Muscle layer of duodenum (tissue), 2 donors: ENCODE measurements around the gene MUC22.
"Not testable (repeated sequence)": the region's sequence is repeated elsewhere in the genome, so short reads cannot be mapped to it uniquely, and the experiment has no call there.

ENCODE experiments used
- H3K27ac ChIP-seq: one replicate; pipeline ENCODE4 v1.7.0; 2013; ENCODE audit warnings: mild to moderate bottlenecking, low read length
- H3K27me3 ChIP-seq: one replicate; pipeline ENCODE4 v1.7.0; 2013; ENCODE audit warnings: low read depth, mild to moderate bottlenecking, control low read depth, low read length
- H3K36me3 ChIP-seq, 2 donors: one replicate each; pipeline ENCODE4 v1.7.0; 2013; ENCODE audit warnings: low read length in 2 of 2, control low read depth in 1 of 2, mild to moderate bottlenecking in 1 of 2; ENCODE audit not compliant: insufficient read depth in 2 of 2, control insufficient read depth in 1 of 2
- H3K4me1 ChIP-seq, 2 donors: one replicate each; pipeline ENCODE4 v1.7.0; 2013; ENCODE audit warnings: low read length in 2 of 2, mild to moderate bottlenecking in 2 of 2, control low read depth in 1 of 2, moderate library complexity in 1 of 2; ENCODE audit not compliant: insufficient read depth in 2 of 2, control insufficient read depth in 1 of 2
- H3K4me3 ChIP-seq, 2 donors: one replicate each; pipeline ENCODE4 v1.7.0; 2013; ENCODE audit warnings: low read length in 2 of 2, low read depth in 1 of 2, mild to moderate bottlenecking in 1 of 2
- H3K9me3 ChIP-seq, 2 donors: one replicate each; pipeline ENCODE4 v1.7.0; 2013; ENCODE audit warnings: low read length in 2 of 2, control low read depth in 1 of 2, mild to moderate bottlenecking in 1 of 2; ENCODE audit not compliant: control insufficient read depth in 1 of 2
- donor health status: healthy.

MUC22 gene

DNA sequence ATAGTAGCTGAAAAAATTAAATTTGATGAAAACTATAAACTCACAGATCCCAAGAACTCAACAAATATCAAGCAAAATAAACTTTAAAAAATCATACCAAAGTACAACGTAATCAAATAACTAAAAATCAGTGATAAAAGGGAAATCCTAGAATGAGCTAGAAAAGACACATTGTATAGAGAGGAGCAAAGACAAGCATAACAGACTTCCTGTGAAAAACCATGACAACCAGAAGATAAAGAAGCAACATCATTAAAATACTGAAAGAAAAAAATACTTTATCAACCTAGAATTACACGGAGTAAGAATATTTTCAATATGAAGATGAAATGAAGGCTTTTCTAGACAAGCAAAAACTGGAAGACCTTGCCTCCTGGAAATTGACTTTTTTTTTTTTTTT lies 9.8 kb downstream of the MUC22 start:
- Histone ChIP-seq H3K36me3 (no peaks in the 10 kb centered on the region), H3K4me3 (no peak overlapping the region), H3K27me3 (no peaks in the 10 kb centered on the region), H3K9me3 (peaks cover under 1% of the 10 kb centered on the region in 2 donors), H3K27ac (no peak overlapping the region), H3K4me1 (no peaks in the 10 kb centered on the region)

DNA sequence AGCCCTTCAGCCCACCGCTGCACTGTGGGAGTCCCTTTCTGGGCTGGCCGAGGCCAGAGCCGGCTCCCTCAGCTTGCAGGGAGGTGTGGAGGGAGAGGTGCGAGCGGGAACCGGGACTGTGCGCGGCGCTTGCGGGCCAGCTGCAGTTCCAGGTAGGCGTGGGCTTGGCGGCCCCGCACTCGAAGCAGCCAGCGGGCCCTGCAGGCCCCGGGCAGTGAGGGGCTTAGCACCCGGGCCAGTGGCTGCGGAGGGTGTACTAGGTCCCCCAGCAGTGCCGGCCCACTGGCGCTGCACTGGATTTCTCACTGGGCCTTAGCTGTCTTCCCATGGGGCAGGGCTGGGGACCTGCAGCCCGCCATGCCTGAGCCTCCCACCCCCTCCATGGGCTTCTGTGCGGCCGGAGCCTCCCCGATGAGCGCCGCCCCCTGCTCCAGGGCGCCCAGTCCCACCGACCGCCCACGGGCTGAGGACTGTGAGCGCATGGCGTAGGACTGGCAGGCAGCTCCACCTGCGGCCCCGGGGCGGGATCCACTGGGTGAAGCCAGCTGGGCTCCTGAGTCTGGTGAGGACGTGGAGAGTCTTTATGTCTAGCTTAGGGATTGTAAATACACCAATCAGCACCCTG lies 10.5 kb downstream of the MUC22 start:
- not testable (repeated sequence) for H3K27me3 ChIP-seq, H3K27ac ChIP-seq, H3K9me3 ChIP-seq, H3K4me1 ChIP-seq, H3K36me3 ChIP-seq, H3K4me3 ChIP-seq

- H3K27ac ChIP-seq, H3K9me3 ChIP-seq, H3K36me3 ChIP-seq, H3K4me1 ChIP-seq, H3K4me3 ChIP-seq, H3K27me3 ChIP-seq: not testable (repeated sequence)
These were observed 11.6 kb downstream of the MUC22 start for GRCh38 chr6:31021705-31022531.

DNA sequence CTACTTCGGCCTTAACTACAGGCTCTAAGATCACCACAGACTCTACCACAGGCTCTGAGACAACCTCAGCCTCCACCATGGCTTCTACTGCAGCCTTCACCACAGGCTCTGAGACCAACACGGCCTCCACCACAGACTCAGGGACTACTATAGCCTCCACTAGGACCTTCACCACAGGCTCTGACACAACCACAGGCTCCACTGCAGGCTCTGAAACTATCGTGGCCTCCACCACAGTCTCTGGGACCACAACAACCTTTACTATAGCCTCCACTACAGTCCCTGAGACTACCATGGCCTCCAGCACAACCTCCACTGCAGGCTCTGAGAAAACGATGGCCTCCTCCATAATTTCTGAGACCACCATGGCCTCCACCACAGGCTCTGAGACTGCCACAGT lies 15.3 kb downstream of the MUC22 start:
- Histone ChIP-seq H3K4me1 (no peaks in the 10 kb centered on the region), H3K27ac (no peak overlapping the region), H3K27me3 (no peaks in the 10 kb centered on the region), H3K4me3 (no peak overlapping the region), H3K9me3 (no peaks in the 10 kb centered on the region), H3K36me3 (no peaks in the 10 kb centered on the region)

DNA sequence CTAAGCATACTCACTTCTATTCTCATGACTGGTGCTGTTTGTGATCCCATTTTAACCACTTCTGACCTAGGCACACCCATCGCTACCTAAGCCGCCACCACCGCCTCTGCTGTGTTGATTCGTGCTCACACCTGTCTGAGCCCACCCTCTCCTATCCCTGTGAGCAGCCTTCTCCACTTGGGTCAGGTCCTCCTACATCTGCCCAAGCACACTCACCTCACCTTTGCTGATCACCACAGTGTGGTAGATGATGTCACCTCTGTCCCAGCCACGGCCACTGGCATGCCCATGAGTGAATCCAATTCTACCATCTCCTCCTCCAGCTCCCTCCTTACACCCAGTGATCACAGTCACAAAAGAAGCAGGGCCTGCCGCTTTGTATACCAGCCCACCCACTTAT lies 20.8 kb downstream of the MUC22 start:
- no peaks in the 10 kb centered on the region for H3K9me3 ChIP-seq
- no peaks in the 10 kb centered on the region for H3K36me3 ChIP-seq
- no peak overlapping the region for H3K4me3 ChIP-seq
- H3K27ac ChIP-seq: no peak overlapping the region
- H3K4me1 ChIP-seq: no peaks in the 10 kb centered on the region
- no peaks in the 10 kb centered on the region for H3K27me3 ChIP-seq

DNA sequence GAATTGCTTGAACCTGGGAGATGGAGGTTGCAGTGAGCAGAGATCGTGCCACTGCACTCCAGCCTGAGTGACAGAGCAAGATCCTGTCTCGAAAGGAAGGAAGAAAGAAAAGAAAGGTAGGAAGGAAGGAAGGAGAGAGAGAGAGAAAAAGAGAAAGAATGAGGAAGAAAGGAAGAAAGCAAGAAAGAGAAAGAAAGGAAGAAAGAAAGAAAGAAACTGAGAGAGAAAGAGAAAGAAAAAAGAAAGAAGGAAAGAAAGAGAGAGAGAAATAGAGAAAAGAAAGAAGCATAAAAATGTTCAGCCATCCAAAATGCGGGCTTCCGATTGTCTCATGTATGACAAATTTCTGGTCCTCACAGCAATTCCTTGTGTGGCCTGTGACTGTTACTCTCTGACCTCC lies 22.8 kb downstream of the MUC22 start:
- Histone ChIP-seq H3K27me3 (no peaks in the 10 kb centered on the region), H3K4me3 (no peak overlapping the region), H3K27ac (no peak overlapping the region), H3K36me3 (no peaks in the 10 kb centered on the region), H3K9me3 (no peaks in the 10 kb centered on the region), H3K4me1 (no peaks in the 10 kb centered on the region)

DNA sequence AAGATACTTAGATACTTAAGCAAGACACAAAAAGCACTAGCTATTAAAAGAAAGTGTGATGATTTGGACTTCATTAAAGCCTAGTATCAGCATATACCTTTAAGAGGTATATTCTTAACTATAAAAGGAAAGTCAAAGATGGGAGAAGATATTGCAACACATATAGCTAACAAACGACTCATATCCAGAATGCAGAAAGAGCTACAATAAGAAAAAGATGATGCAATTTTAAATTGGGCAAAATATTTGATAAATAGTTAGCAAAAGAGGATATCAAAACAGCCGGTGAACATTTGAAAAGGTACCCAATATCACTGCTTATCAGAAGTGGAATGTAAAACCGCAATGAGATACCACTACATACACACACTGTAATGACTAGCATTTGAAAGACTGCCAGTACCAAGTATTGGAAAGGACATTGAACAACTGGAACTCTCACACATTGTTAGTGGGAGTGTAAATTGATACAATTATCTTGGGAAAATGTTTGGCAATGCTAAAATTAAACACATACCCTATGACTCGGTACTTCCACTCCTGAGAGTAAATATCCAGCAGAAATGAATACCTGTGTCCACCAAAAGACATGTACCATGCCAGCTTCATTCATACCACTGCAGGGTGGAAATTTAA lies 25.7 kb downstream of the MUC22 start:
- Histone ChIP-seq H3K4me1 (no peaks in the 10 kb centered on the region), H3K27ac (no peak overlapping the region), H3K9me3 (no peaks in the 10 kb centered on the region), H3K36me3 (no peaks in the 10 kb centered on the region), H3K27me3 (no peaks in the 10 kb centered on the region), H3K4me3 (no peak overlapping the region)

GRCh38 chr6:31037169-31037568 lies 26.9 kb downstream of the MUC22 start:
- Histone ChIP-seq H3K9me3 (no peaks in the 10 kb centered on the region), H3K27me3 (no peaks in the 10 kb centered on the region), H3K36me3 (no peaks in the 10 kb centered on the region), H3K27ac (no peak overlapping the region), H3K4me1 (no peaks in the 10 kb centered on the region), H3K4me3 (no peak overlapping the region)

DNA sequence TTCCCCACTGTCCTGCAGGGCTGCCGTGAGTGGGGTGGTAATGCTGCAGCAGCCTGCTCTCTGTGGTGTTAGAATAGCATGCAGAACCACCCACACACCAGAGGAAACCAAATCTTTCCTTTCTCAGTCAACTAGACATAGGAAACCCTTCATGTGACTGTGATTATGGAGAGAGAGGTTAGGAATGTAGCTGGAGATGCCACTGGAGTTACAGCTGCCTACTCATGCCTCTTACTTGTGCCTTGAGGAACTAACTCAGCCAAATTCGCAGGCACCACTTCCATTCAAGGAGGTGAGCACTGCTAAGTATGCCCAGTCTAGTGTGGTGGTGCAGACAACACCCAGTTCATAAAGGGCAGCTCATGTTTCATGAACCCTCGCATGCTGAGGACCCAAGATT lies 27.4 kb downstream of the MUC22 start:
- Histone ChIP-seq H3K27me3 (no peaks in the 10 kb centered on the region), H3K4me3 (no peak overlapping the region), H3K9me3 (no peaks in the 10 kb centered on the region), H3K27ac (no peak overlapping the region), H3K4me1 (no peaks in the 10 kb centered on the region), H3K36me3 (no peaks in the 10 kb centered on the region)

- no peak overlapping the region for H3K27ac ChIP-seq
- no peak overlapping the region for H3K4me3 ChIP-seq
- H3K27me3 ChIP-seq: no peaks in the 10 kb centered on the region
- H3K9me3 ChIP-seq: no peaks in the 10 kb centered on the region
- no peaks in the 10 kb centered on the region for H3K36me3 ChIP-seq
- no peaks in the 10 kb centered on the region for H3K4me1 ChIP-seq
These were observed 28.3 kb downstream of the MUC22 start for GRCh38 chr6:31038559-31038958.

DNA sequence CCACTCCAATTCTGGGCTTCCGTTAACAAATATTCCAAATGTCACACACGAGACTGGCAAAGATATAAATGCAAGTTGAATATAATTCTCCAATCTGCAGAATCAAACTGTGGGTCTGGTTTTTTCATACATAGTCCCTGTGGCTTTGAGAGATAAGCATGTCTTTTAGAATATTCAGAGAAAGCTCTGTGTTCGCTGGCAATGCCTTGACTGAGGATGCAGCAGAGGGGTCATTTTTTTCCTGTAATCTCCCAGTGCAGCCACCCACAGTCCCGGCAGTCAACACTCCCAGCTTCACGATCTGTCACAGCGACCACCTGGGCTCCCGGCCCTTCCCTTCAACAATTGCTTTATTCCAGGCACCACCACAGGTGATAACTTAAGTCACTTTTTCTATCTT lies 30.5 kb downstream of the MUC22 start:
- H3K9me3 ChIP-seq: no peaks in the 10 kb centered on the region
- no peaks in the 10 kb centered on the region for H3K4me1 ChIP-seq
- H3K27ac ChIP-seq: no peak overlapping the region
- H3K27me3 ChIP-seq: no peaks in the 10 kb centered on the region
- no peaks in the 10 kb centered on the region for H3K36me3 ChIP-seq
- H3K4me3 ChIP-seq: no peak overlapping the region
